HT-29 (cell line): Measurements from ENCODE around the gene GSTM5. TPM values are rescaled to one million over a fixed set of nuclear protein-coding genes. Genes with fewer than 3 reads are reported as not detected.
A peak's percentile ranks its signal among the peaks of the same experiment; 100 is the strongest.
"Not testable (repeated sequence)": the region's sequence is repeated elsewhere in the genome, so short reads cannot be mapped to it uniquely, and the experiment has no call there.

Experiments used
- DNase-seq: peaks from one replicate; pipeline ENCODE4 v3.0.0-alpha.2; 2015; ENCODE audit warnings: low spot score
- total RNA-seq: library from RNA; depleted of rRNA; stranded (reverse); fragments of >200 nt; shearing (Covaris generic); gene quantifications from 2 replicates; pipeline ENCODE4 v1.2.3, GENCODE V29; 2014

Gene GSTM5
- total RNA-seq, 1 experiment from 2014 or later, result not detected

- no peak for DNase-seq
Observed at GRCh38 chr1:109697066-109697465, 15.0 kb upstream of the GSTM5 start.

- DNase-seq, result not testable (repeated sequence)
Observed at GRCh38 chr1:109697861-109698260, 14.2 kb upstream of the GSTM5 start.

GRCh38 chr1:109702940-109703339, 9.1 kb upstream of the GSTM5 start:
- DNase-seq, result not testable (repeated sequence)

GRCh38 chr1:109704173-109704572, 7.9 kb upstream of the GSTM5 start:
- no peak for DNase-seq

- no peak for DNase-seq
Observed at GRCh38 chr1:109705411-109705810, 6.6 kb upstream of the GSTM5 start.

- not testable (repeated sequence) for DNase-seq
Observed at GRCh38 chr1:109708949-109709348, 3.1 kb upstream of the GSTM5 start.

GRCh38 chr1:109709822-109710221, 2.2 kb upstream of the GSTM5 start:
- not testable (repeated sequence) for DNase-seq

- DNase-seq, result no peak
Observed at GRCh38 chr1:109712321-109712864, 342 bp downstream of the GSTM5 start.

GRCh38 chr1:109713636-109714035, 1.6 kb downstream of the GSTM5 start:
- DNase-seq, result no peak

- no peak for DNase-seq
Observed at GRCh38 chr1:109714661-109715372, 2.8 kb downstream of the GSTM5 start.

GRCh38 chr1:109716121-109716520, 4.1 kb downstream of the GSTM5 start:
- DNase-seq, result no peak

- DNase-seq, result no peak
Observed at GRCh38 chr1:109716570-109717090, 4.6 kb downstream of the GSTM5 start.

GRCh38 chr1:109717729-109718128, 5.7 kb downstream of the GSTM5 start:
- DNase-seq, result no peak

GRCh38 chr1:109718495-109718894, 6.4 kb downstream of the GSTM5 start:
- DNase-seq, result peak; percentile 80

GRCh38 chr1:109719337-109719837, 7.3 kb downstream of the GSTM5 start:
- DNase-seq, result peak; percentile 2

GRCh38 chr1:109721042-109721441, 9.0 kb downstream of the GSTM5 start:
- peak; percentile 1 for DNase-seq

- DNase-seq, result no peak
Observed at GRCh38 chr1:109721971-109722370, 9.9 kb downstream of the GSTM5 start.

- DNase-seq, result no peak
Observed at GRCh38 chr1:109722908-109723691, 11.0 kb downstream of the GSTM5 start.

- no peak for DNase-seq
Observed at GRCh38 chr1:109724933-109725332, 12.9 kb downstream of the GSTM5 start.

- DNase-seq, result no peak
Observed at GRCh38 chr1:109725510-109725909, 13.5 kb downstream of the GSTM5 start.

- DNase-seq, result no peak
Observed at GRCh38 chr1:109726007-109726406, 14.0 kb downstream of the GSTM5 start.

GRCh38 chr1:109726728-109727373, 14.8 kb downstream of the GSTM5 start:
- DNase-seq, result no peak
